SK-MEL-5 (cell line): ENCODE results near the gene RASAL3. TPM values are rescaled to one million over a fixed set of nuclear protein-coding genes. Genes with fewer than 3 reads are reported as not detected.
"Not testable (repeated sequence)": the region's sequence is repeated elsewhere in the genome, so short reads cannot be mapped to it uniquely, and the experiment has no call there.

Experiments
- DNase-seq: peaks from one replicate; pipeline ENCODE4 v3.0.0-alpha.2; 2016; ENCODE audit warnings: low read depth, low spot score
- in situ Hi-C: cut with HindIII; loops from 2 replicates; pipeline ENCODE4 v1.10.0; 2016; ENCODE audit warnings: low sequenced_read_pairs, high pct_unique_total_duplicates, low pct_unique_long_range_greater_than_20kb
- total RNA-seq: library from RNA; depleted of rRNA; stranded (reverse); fragments of >200 nt; shearing (Covaris generic); gene quantifications from 2 replicates; pipeline ENCODE4 v1.2.3, GENCODE V29; 2014

The RASAL3 gene
- total RNA-seq, 1 experiment from 2014 or later, result not detected

DNA sequence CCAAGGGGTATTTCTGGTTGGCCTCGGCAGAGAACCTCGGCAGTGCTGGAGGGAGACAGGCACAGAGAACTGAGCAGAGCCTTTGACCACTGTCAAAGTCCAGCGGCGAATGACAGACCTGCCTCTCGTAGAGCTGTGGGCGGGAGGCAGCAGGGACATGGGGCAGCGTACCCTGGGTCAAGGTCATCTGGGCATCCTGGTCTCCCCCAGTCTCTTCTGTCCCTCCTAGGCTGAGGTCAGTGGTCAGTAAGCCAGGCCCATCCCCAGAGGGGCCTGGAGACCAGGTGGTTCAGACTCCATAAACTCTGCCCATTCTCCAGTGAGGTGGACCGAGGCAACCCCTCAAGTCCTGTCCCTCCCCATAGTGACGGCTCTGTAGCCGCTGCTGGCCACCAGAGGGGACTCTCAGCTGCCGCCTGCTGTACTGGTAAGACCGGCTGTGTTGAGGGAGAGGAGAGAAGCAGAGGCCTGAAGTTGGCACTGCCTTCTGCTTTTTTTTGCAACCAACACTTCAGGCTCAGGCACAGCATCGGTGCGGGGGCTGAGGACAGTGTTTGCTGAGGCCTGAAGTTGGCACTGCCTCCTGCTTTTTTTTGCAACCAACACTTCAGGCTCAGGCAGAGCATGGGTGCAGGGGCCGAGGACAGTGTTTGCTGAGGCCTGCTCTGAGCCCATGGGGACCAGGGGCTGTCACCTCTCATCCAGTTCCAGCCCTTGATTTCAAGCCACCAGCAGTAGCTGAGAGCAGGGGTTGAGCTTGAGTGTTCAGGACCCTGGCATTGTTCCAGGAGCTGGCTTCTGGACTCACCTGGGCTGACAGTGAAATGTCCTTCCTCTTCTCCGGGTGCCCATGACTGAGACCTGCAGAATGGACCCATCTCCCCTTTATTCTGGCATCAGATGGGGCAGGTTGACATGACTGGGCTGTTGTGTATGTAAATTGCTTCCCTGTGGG, 15.3 kb upstream of the RASAL3 start, which contains the start of gene PGLYRP2:
Gene PGLYRP2 (minus strand): TSS at position 111 of the 955 bp plus-strand sequence. CDS start 130 bp downstream, outside the sequence.
- peak; percentile 14 for DNase-seq
- in situ Hi-C loops, result no loop called here

DNA sequence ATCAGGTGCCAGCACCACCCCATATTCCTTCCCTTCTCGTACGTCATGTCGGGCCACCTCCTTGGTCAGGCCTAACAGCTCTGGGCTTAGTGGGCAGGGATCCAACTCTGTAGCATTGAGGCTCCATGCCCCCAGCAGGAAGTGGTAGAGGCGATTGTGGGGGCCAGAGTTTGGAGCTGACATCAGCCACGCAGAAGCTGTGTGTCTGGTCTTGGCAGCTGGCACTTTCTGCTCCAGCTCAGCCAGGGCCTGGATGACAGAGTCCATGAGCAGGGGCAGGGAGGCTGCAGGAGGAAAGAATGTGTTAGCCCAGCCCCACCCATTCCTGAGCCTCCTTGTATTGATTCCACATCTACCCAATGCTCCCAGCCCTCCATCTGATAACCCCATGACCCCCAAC, 12.0 kb upstream of the RASAL3 start:
- DNase-seq, result no peak
- in situ Hi-C loops, result no loop called here

DNA sequence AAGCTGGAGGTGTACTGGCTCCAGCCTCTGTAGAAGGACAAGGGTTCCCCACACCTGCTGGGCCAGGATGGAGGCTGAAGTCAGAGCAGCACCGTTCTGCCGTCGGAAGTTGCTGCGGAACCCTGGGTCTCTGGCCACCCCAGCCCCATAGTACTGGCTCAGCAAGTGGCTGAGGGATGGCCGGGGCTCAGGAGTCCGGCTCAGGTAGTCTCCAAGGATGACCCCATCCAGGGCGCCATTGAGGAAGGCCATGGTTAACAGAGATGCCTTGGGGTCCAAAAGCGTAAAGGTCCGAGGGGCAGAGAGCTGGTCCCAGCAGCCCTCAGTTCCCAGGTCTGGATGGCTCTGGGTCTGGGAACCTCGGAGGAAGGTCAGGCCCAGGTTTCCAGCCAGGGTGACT, 11.3 kb upstream of the RASAL3 start:
- in situ Hi-C loops, result no loop called here
- no peak for DNase-seq

DNA sequence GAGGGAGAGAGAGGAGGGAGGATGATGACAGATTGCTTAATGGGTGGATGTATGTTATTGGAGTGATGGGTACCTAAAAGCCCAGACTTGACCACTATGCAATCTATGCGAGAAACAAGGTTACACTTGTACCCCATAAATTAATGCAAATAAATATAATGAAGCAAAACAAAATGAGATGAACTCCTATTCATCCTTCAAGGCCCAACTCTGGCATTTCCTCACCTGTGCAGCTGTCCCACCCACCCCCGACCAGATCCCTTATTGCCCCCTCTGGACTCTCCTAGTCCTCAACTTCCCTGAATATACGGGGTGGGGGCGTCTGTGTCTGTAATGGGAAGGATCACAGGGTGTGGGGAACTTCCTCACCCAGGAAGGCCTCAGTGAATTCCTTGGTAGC, 10.8 kb upstream of the RASAL3 start:
- in situ Hi-C loops, result no loop called here
- no peak for DNase-seq

DNA sequence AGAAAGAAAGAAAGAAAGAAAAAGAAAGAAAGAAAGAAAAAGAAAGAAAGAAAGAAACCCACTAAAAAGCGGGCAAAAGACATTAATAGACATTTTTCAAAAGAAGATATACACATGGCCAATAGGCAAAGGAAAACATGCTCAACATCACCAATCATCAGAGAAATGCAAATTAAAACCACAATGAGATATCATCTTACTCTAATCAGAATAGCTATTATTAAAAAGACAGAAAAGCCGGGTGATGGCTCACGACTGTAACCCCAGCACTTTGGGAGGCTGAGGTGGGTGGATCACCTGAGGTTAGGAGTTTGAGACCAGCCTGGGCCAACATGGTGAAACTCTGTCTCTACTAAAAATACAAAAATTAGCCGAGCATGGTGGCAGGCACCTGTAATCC, 9.5 kb upstream of the RASAL3 start:
- in situ Hi-C loops, result not testable (repeated sequence)

DNA sequence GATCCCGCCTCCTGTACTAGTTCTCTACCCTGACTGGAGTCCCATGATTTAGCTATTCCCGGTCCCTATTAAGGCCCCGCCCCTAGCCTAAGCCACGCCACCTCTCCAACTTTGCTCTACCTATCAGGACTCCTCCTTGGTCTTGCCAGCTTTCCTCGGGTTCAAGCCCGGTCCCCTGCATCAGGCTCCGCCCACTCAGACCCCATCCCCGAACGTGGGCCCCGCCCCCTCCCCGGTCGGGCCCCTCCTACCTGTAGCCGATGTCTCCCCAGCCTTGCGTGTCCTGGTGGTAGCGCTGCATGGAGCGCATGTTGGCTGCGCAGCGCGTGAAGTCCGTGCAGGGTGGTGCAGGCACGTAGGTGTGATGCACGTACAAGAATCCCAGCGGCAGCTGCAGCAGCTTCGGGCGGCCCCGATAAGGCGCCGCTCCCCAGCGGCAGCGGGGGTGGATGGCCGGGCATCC, 7.3 kb upstream of the RASAL3 start:
- in situ Hi-C loops, result no loop called here
- no peak for DNase-seq

More for the DNA sequence above, 9.5 kb upstream of the RASAL3 start:
- DNase-seq, result not testable (repeated sequence)

DNA sequence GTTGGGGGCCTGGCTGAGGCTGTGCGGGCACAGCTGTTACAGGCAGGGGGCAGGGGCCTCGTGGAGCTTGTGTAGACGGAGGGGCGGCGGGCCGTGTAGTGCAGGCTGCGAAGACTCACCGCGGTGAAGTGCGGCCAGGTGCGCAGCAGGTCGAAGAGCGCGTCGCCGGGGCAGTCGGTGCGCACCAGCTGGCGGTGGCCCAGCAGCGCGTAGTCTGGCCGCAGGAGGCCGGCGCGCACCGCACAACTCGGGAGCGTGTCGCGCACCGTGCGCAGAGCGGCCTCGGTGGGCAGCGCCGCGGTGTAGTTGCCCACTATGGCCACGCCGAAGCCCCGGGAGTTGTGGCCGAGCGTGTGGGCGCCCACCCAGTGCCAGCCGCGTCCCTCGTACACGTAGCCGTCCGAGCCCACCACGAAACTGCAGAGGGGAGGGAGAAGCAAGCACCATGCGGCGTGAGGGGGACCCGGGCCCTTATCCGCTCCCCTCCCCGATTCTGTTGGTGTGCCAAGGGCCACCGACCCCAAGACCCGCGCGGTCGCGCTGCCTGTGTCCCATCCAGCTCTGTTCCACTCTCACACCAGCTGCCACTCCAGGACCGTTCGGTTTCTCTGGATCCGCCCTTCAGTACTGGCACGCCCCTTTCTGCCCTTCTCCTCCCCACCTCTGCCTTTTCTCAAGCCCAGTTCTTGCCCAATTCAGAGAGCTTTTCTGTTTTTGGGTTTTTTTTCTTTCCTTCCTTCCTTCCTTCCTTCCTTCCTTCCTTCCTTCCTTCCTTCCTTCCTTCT, 5.4 kb upstream of the RASAL3 start:
- no peak for DNase-seq
- in situ Hi-C loops, result no loop called here

DNA sequence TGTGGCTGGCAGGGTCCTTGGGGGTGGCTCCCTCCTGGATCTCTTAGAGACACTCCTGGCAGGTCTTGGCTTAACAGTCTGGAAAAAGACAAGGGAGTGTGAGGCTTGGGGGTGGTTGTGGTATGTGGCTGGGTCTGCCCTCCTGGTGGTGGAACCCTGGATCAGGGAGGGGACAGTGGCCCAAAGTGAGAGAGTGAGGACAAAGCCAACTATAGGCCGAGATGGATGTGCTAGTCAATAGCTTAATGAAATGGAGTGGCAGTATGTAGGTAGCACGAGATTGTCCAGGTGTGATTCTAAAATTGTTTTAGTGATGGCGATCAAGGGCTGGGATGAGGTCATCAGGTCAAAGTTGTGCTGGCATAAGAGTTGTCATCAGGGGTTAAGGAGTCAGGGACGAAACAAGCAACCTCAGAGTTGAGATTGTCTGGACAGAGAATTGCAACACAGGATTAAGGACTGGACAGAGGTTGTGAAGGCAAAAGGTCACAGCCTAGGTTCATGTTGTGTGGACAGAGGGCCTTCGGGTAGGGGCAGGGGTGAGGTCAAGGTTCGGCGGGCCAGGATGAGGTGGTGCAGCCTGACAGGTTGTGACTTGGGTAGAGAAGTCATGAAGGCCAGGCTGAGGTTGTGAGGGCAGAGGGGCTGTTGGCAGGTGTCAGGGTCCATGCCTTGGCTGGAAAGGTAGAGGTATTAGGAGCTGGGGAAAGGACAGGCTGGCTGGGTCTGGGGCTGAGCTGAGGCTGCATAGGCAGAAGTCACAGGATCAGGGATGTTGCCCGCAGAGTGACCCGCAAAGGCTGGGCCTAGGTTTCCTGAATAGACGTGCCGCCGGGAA, 4.5 kb upstream of the RASAL3 start:
- in situ Hi-C loops, result no loop called here
- DNase-seq, result no peak

DNA sequence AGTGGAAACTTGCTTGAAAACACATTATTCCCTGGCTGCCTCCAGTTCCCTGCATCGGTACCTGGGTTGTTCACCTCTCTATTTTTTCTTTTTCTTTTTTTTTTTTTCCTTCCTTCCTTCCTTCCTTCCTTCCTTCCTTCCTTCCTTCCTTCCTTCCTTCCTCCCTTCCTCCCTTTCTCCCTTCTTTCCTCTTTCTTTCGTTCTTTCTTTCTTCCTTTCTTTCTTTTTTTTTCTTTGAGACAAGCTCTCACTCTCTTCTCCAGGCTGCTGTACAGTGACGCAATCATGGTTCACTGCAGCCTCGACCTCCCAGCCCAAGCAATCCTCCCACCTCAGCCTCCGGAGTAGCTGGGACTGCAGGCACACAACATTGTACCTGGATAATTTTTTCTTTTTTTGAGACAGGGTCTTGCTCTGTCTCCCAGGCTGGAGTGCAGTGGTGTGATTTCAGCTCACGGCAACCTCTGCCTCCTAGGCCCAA, 3.4 kb upstream of the RASAL3 start:
- DNase-seq, result no peak
- in situ Hi-C loops, result no loop called here

DNA sequence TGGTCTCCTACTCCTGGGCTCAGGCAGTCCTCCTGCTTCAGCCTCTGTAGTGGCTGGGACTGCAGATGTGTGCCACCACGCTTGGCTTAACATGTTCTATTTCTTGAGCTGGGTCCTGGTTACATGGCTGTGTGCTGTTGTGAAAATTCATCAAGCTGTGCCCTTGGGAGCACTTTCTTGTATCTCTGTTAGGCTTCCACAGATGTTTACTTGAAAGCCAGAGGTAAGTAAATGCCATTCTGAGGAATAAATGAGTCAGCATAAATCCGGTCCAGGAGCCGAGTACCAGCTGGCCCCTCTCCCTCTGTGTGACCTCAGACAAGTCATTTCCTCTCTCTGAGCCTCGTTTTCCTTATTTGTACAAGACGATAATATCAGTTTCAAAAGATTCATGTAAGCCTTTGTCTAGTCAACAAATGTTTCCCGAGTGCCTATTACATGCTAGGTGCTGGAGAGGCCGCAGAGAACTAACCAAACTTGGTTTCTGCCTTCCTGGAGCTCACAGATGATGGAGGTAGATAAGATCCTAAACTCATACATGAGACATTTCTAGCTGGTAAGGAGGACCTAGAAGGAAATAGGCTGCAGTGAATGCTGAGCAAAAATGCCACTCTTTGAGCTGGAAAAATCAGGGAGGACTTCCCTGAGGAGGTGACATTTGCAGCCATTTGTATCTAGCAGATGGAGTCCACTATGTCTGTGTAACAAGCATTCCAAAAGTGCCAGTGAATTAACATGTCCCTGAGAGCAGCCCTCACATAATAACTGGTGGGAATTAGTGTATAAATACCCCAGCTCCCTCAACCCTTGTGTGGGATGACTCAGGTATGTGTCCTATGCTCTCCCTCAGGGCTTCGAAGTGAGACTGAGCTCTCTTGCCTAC, 2.7 kb upstream of the RASAL3 start:
- in situ Hi-C loops, result no loop called here
- no peak for DNase-seq

DNA sequence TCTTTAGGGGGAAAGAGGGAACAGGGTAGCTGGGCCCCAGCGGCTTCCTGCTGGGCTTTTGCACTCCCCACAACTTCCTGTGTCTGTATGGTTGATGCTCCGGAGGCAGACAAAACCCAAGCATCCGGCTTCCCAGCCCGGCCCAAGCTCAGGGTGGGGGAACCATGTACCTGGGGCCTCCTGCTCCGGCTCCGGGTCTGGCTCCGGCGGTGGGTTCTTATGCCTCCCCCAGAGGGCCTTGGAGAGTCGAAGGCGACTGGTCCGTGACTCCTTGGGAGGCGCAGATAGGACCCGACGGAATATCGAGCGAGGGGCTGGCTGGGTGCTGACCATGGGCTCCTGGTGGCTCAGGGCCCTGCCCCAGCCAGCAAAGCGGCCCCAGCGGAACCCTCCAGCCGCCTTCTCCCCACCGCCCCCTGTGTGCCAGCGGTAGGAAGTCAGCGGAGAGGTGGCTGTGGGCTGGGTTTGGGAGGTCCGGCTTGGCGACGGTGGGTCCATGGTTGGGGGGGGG, 428 bp downstream of the RASAL3 start:
- no peak for DNase-seq
- in situ Hi-C loops, result no loop called here

DNA sequence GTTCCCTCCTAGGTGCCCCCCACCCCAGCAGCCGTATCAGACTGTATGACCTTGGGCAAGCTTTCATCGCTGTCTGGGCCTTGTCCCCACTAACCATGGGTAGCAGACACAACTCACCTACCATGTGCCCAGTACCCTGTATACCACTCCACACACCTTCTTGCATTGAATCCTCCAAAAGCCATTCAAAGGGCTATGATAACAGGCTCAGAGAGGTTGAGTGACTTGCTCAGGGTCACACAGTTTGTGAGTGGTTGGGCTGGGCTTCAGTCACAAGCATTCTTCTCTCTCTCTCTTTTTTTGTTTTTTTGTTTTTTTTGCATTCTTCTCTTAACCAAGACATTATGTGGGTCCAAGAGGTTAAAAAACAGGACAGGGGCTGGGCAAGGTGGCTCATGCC, 2.6 kb downstream of the RASAL3 start:
- in situ Hi-C loops, result no loop called here
- DNase-seq, result no peak

DNA sequence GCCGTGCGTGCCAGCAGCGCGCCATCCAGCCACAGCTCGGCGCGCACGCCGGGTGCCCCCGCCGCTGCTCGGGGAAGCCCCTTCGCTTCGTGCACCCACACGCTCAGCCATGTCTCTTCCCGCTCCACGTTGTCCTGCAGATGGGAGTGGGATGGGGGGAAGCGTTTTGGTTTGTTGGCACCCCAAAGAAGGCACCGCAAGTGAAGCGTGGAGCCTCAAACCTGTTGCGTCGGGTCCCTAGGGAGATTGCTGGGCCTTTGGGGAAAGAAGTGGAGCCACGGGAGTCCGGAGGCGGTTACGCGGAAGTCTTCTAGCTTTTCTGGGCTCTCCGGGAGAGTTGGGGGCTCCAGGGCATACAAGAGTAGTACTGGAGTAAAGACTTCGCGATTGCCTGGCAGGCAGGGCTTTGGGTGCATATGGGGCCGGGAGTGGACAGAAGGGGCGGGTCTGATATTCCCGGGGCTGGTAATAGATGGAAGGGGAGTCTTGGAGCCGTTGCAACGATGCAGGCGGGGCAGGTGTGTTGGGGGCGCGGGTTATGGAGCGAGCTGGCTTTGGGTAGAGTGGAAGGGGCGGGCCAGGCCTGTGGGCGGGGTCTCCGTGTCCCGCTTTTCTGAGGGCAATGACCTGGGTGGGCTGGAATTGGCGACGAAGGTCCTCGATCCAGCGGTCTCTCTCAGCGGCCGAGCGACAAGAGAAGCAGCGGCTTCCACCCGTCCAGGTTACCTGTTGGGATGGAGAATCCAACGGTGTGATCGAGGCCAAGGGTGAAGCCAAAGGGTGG, 6.5 kb downstream of the RASAL3 start:
- in situ Hi-C loops, result no loop called here
- no peak for DNase-seq

DNA sequence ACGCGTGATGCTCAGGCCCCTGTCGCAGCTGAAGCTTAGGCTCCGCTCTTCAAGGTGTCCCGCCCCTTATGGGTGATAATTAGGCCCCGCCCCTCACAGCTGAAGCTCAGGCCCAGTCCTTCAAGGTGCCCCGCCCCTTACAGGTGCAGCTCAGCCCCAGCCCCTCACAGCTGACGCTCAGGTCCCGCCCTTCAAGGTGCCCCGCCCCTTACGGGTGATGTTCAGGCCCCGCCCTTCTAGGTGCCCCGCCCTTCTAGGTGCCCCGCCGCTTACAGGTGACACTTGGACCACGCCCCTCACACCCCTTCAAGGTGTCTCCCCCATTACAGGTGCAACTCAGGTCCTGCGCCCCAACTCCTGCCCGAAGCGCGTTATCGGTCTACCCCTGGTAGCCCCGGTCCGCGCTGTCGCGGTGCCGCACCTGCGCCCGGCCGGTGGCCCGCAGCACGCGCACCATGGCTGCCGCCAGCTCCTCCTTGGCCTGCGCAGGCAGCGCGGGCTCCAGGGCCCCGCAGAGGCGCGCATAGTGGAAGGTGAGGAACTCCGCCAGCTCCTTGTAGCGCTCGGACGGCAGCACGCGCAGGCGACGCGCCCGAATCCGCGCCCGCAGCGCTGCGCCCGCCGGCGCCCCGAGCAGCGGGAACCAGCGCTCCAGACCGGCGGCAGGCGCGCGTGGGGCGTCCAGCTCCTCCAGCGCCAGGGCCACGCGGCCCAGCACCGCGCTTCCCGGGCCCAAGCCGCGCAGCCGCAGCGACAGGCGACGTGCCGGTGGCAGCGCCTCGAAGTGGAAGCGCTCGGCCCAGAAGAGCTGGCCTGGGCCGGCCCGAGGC, 7.3 kb downstream of the RASAL3 start:
- in situ Hi-C loops, result no loop called here
- no peak for DNase-seq

DNA sequence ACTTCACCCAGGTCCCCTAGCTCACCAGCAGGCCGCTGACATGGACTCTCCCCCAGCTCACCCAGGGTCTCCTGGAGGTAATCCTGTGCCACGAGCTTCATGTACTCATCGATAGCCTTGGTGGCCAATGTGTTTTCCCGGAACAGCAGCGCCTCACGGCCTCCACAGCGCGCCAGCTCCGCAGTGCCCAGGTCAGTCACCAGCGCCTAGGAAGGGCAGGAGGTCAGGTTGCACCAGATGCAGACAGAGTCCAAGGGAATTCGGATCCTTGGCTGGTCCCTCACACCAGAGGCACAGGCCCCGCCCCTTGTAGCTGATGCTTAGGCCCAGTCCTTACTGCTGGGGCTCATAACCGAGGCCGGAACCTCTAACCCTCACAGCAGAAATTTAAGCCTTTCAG, 7.9 kb downstream of the RASAL3 start:
- in situ Hi-C loops, result no loop called here
- DNase-seq, result no peak
